Stimulated activated naive CD4-positive, alpha-beta T cell treated with Interleukin-2 at 50 U/mL for 16 hours (primary cell): ENCODE measurements around the gene SLC38A9.

ENCODE experiments used
- DNase-seq: peaks from one replicate; lab custom pipeline; 2025; lab: John Stamatoyannopoulos, UW

The SLC38A9 gene

GRCh38 chr5:55578771-55579170 lies 133.4 kb downstream of the SLC38A9 start:
- DNase-seq = no peak

DNA sequence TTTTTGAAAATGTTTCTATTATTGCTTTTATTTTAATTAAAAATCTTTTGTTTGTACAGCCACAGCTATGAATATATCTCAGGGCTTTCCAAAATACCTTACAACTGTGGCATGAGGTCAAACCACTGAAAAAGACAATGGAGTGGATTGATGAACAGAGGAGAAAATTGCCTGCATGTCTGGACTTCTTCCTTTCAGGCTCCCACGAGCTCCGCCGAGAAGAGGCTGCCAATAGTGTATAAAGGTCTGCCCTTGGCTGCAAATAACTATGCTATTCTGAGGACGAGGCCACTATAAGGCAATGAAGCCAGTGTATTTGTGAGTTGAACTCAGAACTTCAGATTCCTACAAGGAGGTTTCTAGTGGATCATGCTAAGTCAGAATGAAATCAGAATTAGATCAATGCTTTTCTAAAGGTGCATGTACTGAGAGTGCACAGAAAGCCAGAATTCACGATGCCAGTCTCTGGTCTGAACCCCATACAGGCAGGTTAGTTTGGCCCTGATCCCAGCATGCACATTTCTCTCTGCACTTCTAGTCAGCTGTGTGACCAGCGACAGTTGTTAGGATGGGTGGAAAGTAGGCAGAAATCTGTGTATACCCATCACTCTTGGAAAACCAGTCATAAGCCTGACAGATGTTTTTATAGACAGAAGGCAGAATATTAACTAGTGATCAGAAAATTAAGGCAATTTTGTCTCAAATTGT lies 134.6 kb downstream of the SLC38A9 start:
- DNase-seq = no peak

- no peak for DNase-seq
These were observed 135.5 kb downstream of the SLC38A9 start for GRCh38 chr5:55576661-55577060.
